Hippocampal formation (tissue), 2 donors: ENCODE measurements around the gene CAMK1G.
A peak's percentile ranks its signal among the peaks of the same experiment; 100 is the strongest.

Source experiments
- DNase-seq, 2 donors: peaks; one replicate each; lab custom pipeline; 2025; lab: John Stamatoyannopoulos, UW

CAMK1G gene

DNA sequence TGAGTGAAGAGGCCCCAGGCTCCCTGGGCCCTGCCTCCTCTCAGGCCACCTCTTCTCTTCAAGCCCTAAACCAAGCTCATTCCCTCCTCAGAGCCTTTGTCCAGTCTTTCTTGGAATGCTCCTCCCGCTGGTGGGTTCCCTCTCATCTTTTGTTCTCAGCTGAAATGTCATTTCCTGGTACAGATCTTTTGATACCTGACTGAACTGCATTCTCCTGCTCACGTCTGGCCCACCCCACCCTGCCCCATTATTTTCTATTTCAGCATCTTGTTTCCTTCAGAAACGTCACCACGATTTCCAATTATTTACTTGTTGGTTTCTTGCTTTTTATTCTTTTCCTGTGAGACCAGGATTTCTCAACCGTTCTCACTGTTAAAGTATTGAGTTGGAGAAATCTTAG is 52.3 kb downstream of the CAMK1G start:
- no peak for DNase-seq

DNA sequence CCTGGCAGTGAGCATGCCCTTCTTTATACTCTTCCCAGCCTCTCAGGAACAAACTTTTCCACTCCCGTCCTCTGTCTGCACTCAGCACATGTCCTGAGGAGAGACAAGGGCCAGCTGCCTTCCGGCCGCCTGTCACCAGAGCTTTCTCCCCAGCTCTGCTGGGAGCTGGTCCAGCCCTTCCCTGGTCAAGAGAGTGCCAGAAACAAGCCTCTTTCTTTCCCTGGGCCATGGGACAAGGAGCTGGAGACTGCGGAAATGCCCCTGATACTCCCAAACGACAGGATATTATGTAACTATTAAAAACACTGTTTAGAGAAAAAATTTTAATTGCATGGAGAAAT is 58.3 kb downstream of the CAMK1G start:
- peak; percentile 77 to 91 for DNase-seq

DNA sequence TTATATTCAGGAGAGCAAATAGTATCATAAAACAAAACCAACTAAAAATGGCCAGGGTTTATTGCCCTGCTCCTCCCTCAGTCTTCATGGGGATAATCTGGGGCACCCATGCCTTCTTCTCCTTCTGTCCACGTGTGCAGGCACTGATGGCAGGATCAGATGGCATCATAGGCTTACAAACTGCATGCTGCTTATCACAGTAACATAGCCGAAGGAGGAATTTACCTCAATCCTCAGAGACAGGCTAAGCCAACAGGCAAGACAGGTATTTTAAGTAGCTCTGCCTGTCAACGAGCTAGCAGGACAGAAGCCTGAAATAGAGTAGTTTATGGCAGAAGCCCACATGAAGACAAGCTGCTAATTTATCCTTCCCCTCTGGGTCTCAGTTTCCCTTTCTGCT is 59.3 kb downstream of the CAMK1G start:
- DNase-seq: no peak

DNA sequence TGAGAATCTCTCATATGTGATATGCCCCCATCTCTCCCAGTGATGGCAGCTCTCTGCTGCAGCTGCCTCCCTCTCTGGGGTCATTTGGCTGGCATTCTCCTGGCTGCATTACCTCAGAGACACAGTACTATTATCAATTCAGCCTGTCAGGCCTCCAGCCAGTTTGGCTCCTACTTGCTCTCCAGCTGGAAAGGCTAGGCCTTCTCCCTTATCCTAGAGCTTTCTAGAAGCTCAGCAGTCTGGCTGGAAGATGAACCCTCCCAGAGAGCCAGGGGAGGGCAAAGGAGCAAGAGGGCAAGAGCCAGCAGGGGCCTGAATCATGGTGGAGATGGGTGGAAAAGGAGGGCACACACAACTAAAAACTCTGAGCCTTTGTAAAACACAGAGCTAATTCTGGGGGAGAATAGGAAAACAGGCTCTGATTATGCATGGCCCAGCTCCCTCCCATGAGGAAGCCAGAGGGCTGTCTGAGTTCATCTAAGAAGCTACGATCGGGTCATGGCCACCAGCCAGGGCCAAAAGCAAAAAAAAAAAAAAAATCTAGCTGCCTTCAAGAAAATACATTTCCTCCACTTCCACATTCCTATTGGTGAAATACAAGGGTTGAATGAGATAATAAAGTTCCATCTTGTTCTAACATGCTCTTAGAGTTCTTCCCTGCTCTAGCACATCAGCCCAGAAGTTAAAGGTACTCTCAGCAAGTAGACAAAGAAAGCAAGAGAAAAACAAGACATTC is 59.9 kb downstream of the CAMK1G start:
- DNase-seq: peak; percentile 79 to 80

DNA sequence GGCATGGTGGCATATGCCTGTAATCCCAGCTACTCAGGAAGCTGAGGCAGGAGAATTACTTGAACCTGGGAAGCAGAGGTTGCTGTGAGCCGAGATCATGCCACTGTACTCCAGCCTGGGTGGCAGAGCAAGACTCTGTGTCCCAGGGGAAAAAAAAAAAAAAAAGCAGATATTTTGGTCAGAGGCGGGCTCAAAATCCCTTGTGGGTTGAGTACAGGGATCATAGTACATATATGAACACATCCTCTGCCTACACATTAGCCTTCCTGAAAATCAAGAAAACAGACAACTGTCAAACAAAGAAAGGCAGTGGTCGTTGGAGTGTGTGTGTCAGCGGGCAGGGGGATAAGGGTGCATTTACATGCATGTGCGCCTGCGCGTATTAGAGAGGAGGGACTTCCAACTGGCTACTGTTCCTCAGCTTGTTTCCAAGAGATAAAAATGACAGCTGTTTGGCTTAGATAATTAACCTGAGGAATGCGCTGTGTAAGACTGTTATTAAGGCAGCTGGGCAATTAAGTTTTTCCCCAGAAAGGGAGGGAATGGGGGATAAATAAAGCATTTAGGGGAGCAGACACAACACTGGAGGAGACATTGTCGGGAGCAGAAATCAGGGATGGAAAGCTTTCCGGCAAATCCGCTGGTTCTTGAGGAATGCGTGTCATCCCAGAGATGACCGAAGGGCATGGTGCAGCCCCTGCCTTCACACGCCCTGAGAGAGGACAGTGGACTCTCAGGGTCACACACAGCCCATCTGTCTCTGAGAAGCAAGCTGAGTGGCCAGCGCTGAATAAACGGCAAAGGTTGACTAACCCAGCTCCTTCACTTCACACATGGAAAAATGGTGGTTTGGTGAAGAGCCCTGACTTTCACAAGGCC is 62.3 kb downstream of the CAMK1G start:
- DNase-seq: no peak

DNA sequence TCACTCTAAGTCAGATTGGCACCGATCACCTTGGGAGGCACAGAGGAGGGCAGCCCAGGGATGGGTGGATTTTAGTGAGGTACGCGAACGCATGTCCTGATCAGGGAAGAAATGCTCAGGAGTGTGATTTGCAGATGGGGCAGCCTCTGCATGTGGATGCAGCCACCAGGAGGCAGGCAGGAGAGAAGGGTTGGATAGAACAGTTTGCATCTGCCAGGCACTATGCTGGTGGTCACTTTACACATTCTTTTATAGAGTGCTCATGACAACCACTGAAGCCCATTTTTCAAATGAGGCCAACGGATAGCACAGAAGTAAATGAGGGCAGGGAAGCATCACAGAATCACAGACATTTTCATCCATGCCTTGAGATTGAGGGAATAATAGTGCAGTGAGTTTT is 63.0 kb downstream of the CAMK1G start:
- no peak for DNase-seq

DNA sequence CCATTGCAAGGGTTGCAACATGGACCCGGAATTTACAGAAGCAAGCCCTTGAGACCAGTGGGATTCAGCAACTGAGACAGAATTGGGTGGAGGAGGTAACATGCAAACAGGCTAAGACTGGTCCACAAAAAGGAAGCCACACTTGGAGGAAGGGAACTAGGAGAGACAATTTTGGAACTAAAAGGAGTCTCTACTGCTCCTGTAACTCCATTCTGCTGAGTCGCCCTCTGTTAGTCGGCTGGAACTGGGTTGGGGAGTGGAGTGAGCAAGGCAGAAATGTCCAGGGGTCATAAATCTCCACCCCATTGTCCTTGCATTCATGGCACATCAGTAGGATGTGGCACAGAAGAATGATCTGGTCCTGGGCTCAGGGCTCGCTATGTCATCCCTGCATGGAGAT is 63.6 kb downstream of the CAMK1G start:
- no peak for DNase-seq

DNA sequence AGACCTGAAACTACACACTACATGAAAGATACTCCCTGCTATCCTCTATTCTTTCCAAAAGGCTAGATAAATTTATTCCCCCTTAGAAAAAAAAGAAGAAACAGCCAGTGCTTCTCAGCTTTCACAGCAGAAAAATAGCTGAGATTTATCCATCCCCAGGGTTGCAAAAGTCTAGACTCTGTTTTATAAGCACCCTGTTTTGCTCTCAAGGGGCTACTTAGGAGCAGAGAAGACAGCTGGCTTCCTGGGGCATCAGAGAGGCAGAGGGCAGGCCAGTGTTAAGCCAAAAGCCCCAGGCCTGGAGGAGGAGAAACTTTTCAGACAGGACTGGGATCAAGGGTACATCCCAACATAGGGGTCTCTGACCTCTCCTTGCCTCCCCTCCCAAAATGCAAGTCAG is 64.8 kb downstream of the CAMK1G start:
- no peak for DNase-seq

DNA sequence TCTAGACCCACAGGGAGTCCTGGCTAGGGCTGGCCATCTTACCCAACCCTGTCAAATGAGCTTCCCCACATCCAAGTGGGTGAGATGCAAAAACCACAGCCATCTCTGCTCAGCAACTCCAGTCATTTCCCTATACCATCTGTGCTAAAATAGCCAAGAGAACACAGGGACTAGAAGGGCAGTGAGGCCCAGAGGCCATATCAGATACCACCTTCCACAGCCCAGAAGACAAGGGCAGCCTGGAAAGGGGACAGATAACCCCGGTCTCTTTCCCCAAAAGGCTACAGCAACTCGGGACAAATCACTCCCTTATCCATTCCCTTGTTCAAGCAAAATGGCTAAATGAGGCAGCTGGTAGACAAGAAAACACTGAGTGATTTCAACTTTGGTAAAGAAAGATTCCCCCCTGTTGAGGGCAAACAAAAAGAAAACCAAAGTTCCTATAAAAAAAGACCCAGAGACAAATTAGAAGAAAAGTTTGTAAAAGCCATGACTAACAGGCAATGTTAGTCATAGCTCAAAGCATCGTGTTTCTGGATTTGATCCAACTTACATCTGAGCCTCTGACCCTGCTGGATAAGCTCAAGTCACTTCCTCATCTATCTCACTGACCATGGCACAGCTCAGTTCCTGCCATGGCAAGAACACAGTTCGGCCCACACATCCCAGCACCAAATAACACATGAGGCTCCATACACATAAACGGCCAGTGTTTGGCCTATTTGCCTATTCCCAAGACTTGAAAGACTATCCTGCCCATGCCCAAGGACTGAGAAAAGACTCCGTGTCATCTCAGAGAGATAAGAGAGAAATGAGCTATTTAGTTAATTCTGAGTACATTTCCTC is 65.6 kb downstream of the CAMK1G start:
- no peak for DNase-seq

DNA sequence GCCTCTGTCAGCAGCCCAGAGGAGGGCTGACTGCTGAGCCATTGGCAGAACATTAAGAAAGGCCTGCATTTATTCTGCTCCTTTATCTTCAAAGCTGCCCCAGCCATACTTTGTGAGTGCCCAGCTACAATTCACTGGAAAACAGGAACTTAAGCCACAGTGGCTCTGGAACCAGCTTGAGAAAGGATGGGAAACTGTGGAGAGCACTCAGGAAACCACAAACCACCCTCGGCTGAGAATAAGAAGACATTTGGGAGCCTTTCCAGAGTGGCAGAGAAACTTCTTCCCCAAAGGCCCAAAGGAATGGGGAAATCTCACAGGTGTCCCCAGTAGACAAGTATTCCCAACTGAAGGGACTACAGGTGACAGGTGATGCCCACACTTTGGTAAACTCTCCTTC is 66.9 kb downstream of the CAMK1G start:
- DNase-seq: no peak

DNA sequence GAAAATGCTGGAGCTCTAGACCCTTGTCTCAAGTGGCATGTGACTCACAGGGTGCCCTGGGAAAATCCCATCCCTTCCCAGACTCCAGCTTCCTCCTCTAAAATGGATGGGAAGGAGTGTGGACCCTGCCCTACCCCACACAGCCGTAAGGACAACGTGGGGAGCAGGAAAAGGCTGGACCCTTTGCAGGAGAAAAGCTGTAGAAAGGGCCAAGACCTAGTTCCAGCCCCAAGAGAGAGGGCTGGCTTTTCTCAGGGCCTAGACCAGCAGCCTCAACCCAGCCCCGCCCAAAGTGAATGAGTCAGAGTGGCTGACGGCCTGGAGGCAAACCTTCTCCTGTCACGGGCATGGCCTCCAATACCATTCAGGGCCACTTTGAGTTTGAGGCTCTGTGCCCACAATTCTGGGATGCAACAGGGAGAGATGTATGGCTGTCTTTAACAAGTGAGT is 67.6 kb downstream of the CAMK1G start:
- DNase-seq: no peak

DNA sequence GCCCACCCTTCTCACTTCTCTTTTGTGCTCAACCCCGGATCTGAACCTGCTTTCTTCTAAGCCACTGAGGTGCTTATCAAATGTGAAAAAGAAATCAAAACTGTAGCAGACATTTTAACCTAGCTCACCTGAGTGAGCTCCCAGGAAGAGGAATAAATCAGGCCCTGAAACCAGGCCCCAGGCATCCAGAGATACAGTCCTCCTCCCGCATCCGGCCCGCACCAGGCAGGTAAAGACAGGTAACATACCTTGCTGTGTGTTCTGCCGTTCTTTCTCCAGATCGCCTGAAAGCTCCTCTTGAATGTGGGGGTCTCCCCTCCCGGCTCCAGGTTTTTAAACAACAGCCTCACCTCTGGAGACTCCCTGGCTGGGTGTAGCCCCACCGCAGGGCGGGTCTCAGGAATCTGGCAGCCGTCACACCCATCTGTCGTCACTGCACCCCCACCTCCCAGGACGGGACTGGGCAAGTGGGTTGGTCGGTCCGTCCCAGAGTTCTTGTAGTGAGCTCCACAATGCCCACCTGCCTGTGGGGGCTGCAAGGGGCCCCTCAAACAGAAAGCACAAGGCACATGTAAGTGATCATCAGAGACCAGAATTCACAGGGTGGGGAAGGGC is 68.7 kb downstream of the CAMK1G start, which contains the start of gene LAMB3:
Gene LAMB3 (minus strand): TSS at position 305 of the 615 bp plus-strand sequence. CDS start 1,481 bp downstream, outside the sequence.
- DNase-seq: no peak

DNA sequence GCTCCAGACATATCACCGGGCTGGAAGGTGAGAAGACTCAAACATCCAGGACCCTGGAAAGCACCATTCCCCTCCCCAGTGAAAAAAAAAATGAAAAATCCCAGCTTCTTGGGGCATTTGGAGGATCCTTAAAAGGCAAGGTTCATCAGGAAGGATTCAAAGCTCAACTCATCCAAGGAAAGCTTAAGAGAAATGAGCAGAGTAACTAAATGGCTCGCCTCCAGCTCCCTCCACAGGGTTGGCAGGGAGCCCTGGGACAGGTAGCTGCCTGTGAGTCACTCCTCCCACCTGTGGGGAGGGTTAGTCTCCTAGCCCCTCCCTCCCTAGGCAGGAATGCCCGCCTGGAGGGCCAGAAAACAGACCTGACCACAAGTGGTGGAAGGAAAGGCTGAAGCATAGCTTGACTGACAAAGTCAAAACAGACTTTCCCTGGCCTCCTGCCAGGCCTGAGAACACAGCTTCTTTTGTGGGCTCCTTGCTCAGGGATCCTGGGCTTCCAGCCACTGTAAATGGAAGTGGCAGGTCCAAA is 69.4 kb downstream of the CAMK1G start:
- peak; percentile 68 to 83 for DNase-seq

DNA sequence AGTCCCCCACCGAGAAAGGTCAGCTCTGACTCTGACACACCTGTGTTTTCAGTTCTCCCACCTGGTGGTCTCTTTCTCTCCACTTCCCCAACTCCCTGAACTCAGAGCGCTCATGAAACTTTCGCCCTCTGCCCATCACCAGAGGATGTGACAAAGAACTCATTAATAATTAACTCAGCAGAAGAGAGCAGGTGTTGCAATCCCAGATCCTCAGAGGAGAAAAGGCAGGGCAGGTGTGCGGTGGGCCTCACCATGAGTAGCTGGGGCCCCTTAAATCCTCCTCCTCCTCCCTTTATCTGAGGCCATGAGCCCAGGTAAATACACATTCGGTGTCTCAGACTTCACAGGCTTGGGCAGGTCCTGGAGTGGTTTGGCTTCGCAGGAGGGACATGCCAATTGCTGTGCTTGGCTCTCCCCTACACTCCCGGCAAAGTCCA is 70.4 kb downstream of the CAMK1G start:
- DNase-seq: no peak

DNA sequence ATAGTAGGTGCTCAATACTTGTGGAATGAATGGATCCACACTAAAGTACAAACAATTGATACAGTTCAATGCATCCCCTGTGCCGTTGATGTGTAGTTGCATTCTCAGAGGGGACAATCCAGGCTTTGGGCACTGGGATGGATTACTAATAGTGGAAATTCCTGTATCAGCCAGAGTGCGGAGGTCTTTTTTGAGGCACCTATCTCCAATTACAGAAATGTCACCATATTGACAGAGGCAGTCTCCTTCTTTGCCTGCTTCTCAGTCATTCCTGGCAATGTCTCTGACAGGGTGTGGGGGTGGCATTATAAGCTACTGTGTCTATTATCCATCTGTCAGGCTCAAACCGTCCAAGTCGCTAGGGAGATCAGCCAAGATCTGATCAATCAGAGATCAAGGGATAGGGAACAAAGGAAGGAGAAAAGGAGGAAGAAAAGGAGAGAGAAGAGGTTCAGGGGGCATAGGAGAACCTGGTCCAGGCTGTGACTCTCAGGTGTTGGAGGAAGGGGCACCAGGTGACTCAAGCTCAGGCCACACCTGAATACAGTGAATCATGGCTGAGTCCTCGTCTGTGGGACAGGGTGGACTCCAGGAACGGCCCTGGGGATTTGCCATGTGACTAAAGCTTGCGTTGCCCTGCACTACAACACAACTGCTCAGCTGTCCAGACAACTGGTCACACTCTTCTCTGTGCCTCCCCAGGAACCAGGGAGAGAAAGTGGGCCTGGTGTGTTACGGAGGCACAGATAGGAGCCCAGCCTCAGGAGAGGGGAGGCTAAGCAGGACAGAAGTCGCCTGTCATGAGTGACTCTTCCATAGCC is 72.1 kb downstream of the CAMK1G start:
- DNase-seq: no peak

DNA sequence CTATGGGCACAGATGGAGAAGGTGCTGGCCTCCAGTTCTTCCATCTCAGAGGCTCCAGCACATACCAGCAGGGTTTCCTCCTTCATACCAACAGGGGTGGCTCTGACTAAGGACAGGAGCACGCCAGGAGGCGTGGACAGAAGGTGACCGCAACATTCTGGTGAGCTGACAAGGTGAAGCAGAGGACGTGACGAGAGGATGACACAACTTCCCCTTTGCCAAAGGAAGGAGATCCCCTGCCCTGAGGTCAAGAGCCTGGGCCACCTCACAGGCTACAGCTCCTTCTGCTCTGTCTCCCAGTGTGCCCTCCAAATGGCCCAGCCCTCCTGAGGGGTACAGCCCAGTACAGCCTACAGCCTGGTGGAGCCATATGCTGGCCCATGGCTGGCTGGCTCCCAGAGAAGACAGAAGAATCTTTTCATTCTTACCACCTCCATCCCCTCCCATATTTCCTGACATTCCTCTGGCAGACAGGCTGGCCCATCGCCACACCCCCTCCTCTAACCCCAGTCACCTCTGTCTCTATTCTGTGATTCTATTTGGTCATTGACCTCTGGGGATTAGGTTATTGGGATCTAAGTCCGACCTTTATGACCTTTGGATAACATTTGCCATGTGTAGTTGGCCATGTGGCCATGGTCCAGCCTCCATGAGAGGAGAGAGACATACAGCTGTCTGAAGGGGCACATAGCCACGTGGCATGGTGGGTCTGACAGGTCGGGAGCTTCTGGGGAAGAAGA is 73.8 kb downstream of the CAMK1G start:
- no peak for DNase-seq

DNA sequence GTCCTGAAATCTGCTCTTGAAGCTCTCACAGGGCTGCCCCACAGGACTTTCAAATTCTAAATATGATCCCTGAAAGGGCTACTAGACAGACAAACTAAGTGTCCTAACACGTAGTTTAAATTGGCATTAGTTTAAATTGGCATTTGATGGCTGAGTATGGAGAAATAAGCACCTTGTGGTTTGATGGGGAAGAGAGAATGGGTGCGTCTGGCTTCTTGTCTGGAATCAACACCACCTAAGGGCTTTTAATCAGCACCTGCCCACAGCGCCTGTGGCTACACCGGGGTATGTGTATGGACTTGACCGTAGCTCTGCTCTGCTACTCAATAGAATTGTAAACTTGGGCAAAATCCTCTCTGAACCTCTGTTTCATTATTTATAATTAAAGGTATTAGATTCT is 74.4 kb downstream of the CAMK1G start:
- DNase-seq: no peak

DNA sequence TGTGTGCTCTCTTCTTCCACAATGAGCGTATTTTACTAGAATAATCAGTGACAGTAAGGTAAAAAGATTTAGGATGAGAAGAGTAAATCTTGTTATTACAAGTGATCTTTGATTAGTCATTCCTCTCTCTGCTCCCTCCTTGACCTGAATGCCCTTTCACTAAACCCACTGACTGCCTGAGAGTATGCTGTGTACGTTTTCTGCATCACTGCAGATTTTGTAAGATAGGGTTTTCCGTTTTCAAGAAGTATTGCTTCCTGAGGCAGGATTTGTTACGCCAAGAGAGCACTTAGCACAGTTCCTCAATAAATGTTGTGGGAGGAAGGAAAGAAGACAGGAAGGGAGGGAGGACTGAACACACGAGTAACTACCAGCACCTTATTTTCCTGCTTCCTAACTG is 76.4 kb downstream of the CAMK1G start:
- DNase-seq: no peak

DNA sequence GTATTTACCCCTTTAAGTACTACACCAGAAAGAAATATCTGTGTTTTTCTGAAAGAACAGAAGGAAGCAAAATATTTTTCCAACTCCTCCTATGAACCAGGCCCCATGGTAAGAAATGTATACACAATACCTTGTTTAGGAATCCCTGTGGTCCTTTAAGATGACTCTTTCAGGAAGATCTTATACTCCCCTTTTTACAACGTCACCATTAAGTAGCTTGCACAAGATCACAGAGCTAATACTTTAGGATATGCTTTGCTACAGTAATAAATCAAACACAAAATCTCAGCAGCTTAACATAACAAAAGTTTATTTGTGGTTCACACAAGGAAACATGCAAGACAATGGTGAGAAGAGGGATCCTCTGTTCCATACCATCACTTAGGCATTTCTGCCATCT is 77.6 kb downstream of the CAMK1G start:
- DNase-seq: no peak

DNA sequence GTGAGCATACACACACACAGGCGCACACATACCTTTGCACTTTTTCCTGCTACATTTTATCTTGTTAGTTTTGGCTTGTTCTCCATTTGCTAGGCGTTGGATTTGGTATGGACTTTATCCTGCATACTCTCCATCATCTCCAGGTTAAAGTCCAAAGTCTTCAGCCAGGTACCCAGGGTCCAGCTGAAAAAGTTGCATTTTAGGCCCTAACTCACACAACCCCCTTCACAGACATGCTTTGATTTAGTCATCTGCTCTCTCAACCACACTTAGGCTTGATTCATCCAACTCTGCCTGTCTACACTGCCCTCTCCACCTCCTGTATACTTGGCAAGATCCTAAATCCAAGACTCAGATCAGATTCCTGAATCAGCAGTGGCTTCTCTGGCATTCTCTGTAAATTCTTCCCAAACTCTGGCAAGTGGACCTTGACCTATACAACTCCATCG is 79.4 kb downstream of the CAMK1G start:
- no peak for DNase-seq
